Lung (tissue), 12 donors: ENCODE results near the gene SORL1. TPM values are rescaled to one million over a fixed set of nuclear protein-coding genes. Genes with fewer than 3 reads are reported as not detected.

Source experiments
- ATAC-seq: fragments of 200-7000 bp; cut with Tn5 transposase; one replicate; pipeline ENCODE4 v1.9.1; 2020; ENCODE audit warnings: moderate number of reproducible peaks; ENCODE audit not compliant: insufficient read depth, low FRiP score
- DNase-seq, 3 donors: peaks; one replicate each; pipeline ENCODE4 v3.0.0-alpha.2; 2013 to 2017
- H3K27ac ChIP-seq, 2 donors: one replicate each; pipeline ENCODE4 v1.5.1; 2013; ENCODE audit warnings: mild to moderate bottlenecking in 2 of 2, moderate library complexity in 2 of 2, control low read depth in 1 of 2, inconsistent platforms in 1 of 2, low read depth in 1 of 2, low read length in 1 of 2
- H3K27me3 ChIP-seq, 3 donors: one replicate each; pipeline ENCODE4 v1.5.1; 2013; ENCODE audit warnings: low read length in 2 of 3; ENCODE audit not compliant: control insufficient read depth in 3 of 3, insufficient read depth in 3 of 3
- H3K36me3 ChIP-seq, 4 donors: one replicate each; pipeline ENCODE4 v1.5.1; 2013; ENCODE audit warnings: low read length in 4 of 4, mild to moderate bottlenecking in 1 of 4, moderate library complexity in 1 of 4; ENCODE audit not compliant: control insufficient read depth in 4 of 4, insufficient read depth in 4 of 4
- H3K4me1 ChIP-seq, 5 donors: one replicate each; pipeline ENCODE4 v1.5.1; 2013; ENCODE audit warnings: low read length in 5 of 5, mild to moderate bottlenecking in 2 of 5, moderate library complexity in 1 of 5; ENCODE audit not compliant: control insufficient read depth in 5 of 5, insufficient read depth in 5 of 5
- H3K4me3 ChIP-seq: one replicate; pipeline ENCODE4 v1.5.1; 2013; ENCODE audit warnings: mild to moderate bottlenecking, control low read depth, moderate library complexity
- H3K9ac ChIP-seq, 2 donors: one replicate each; pipeline ENCODE4 v1.5.1; 2013; ENCODE audit warnings: low read length in 2 of 2, control low read depth in 1 of 2; ENCODE audit not compliant: insufficient read depth in 1 of 2
- H3K9me3 ChIP-seq, 4 donors: one replicate each; pipeline ENCODE4 v1.5.1; 2013; ENCODE audit warnings: low read length in 3 of 4, mild to moderate bottlenecking in 1 of 4, moderate library complexity in 1 of 4; ENCODE audit not compliant: control insufficient read depth in 4 of 4, insufficient read depth in 3 of 4
- CTCF ChIP-seq: IDR thresholded peaks from 2 replicates; pipeline ENCODE4 v1.5.1; 2012; ENCODE audit warnings: mild to moderate bottlenecking; ENCODE audit errors: control extremely low read depth, extremely low read depth
- WGBS, 2 donors: extraction: QIAGEN DNeasy Blood & Tissue Kit; methylation state at CpG; one replicate each; pipeline ENCODE4 v1.1.7; 2013; 5-methylcytosine and 5-hydroxymethylcytosine counted together
- polyA plus RNA-seq, 2 donors: library from polyadenylated mRNA; stranded (reverse); fragments of 200-250 nt; gene quantifications; one replicate each; pipeline ENCODE4 v1.2.1, GENCODE V29; 2013
- total RNA-seq, 2 donors: library from RNA; depleted of rRNA in 1 of 2; stranded (reverse); fragments of >200 nt in 1 of 2; gene quantifications; one replicate each; pipeline ENCODE4 v1.2.1, GENCODE V29; 2014 to 2021
- donor health status: control.
- donor health status: control.
- donor health status: Bipolar disorder and iron deficiency.
- donor health status: healthy.
- donor health status: DM: yes; HTN: yes; CAD: no.

Gene SORL1
- total and polyA plus RNA-seq, 4 donors: 1.9 to 67.0 (median 49.2) TPM

DNA sequence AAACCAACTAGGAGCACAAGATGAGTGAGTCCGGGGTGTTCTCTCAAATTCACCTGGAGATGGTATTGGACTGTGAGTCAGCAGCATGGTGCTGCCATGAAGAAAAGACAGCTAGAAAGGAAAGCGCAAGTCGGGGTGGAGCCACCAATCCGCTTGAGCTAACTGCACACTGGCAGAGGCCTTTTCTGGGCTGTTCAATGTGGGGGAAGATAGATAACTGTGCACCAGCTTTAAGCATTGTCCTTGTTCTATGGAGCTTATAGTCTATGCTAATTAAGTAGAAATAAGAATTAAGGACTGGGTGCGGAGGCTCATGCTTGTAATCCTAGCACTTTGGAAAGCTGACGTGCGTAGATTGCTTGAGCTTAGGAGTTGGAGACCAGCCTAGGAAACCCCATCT is 22.6 kb downstream of the SORL1 start:
- ATAC-seq (no peak), DNase-seq (no peak)
- Histone ChIP-seq H3K9ac (no peak overlapping the region), H3K27ac (no peak overlapping the region), H3K27me3 (no peaks in the 10 kb centered on the region), H3K9me3 (no peaks in the 10 kb centered on the region), H3K36me3 (peaks cover 0 to 6% (median 0%) of the 10 kb centered on the region in 4 donors), H3K4me3 (no peak overlapping the region), H3K4me1 (peaks cover 0 to 17% (median 9%) of the 10 kb centered on the region in 5 donors)
- WGBS, 2 donors: 96 to 98% methylated on average over 7 of the region's 7 CpGs
- TF ChIP-seq CTCF: no peak

GRCh38 chr11:121476379-121477032 is 24.4 kb downstream of the SORL1 start:
- no peak for DNase-seq
- Histone ChIP-seq H3K4me3 (no peak overlapping the region), H3K4me1 (peaks cover 0 to 17% (median 10%) of the 10 kb centered on the region in 5 donors), H3K9ac (no peak overlapping the region), H3K9me3 (no peaks in the 10 kb centered on the region), H3K36me3 (peaks cover 0 to 6% (median 0%) of the 10 kb centered on the region in 4 donors), H3K27me3 (no peaks in the 10 kb centered on the region), H3K27ac (no peak overlapping the region)
- 49 to 54% methylated on average over 5 of the region's 5 CpGs for WGBS, 2 donors
- TF ChIP-seq CTCF: no peak
- no peak for ATAC-seq

DNA sequence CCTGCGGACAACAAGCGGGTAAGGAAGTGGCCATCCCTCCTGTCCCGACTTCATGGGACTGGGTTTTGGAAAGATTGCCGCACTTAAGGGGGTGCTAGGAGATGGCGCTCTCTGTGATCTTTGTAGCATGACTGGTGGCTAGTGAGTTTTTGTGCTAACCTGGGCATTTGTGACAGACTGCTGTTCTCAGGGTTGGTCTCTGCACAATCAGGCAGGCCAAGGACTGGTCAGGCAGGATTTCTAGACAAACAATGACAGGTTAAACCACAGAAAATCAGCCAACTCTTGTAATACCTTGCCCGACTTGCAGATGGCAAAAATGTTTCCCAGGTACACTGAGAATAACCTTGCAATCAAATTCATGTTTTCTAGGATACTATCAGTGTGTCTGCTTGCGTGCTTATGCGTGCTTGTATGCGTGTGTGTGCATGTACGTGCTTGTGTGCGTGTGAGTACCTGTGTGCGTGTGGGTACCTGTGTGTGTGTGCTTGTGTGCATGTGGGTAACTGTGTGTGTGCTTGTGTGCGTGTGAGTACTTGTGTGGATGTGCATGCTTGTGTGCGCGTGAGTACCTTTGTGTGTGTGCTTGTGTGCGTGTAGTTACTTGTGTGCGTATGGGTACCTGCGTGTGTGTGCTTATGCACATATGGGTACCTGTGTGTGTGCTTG is 26.2 kb downstream of the SORL1 start:
- Histone ChIP-seq H3K27me3 (no peaks in the 10 kb centered on the region), H3K36me3 (peaks cover 0 to 6% (median 0%) of the 10 kb centered on the region in 4 donors), H3K4me3 (no peak overlapping the region), H3K27ac (no peak overlapping the region), H3K9ac (no peak overlapping the region), H3K9me3 (no peaks in the 10 kb centered on the region), H3K4me1 (peaks cover 0 to 17% (median 10%) of the 10 kb centered on the region in 5 donors)
- TF ChIP-seq CTCF: no peak
- DNase-seq (peak; percentile 37 to 64 (median 40)), ATAC-seq (no peak)
- 85 to 89% methylated on average over 18 of the region's 18 CpGs for WGBS, 2 donors
